A204.1 (cell line): ENCODE data around the gene COL8A1.

Source experiments
- FAIRE-seq: peaks from 2 replicates; lab custom pipeline; 2012; peaks lifted over from hg19 to GRCh38; lab: Jason Lieb, UNC

COL8A1 gene

GRCh38 chr3:99674086-99674789 is 35.8 kb downstream of the COL8A1 start:
- no peak for FAIRE-seq

- no peak for FAIRE-seq
Observed at GRCh38 chr3:99678023-99678422, 39.6 kb downstream of the COL8A1 start.

- FAIRE-seq = no peak
Observed at GRCh38 chr3:99678896-99679295, 40.5 kb downstream of the COL8A1 start.

GRCh38 chr3:99681512-99681911 is 43.1 kb downstream of the COL8A1 start:
- no peak for FAIRE-seq

- no peak for FAIRE-seq
Observed at GRCh38 chr3:99681976-99682375, 43.6 kb downstream of the COL8A1 start.

- no peak for FAIRE-seq
Observed at GRCh38 chr3:99683465-99683864, 45.1 kb downstream of the COL8A1 start.

- FAIRE-seq = no peak
Observed at GRCh38 chr3:99683876-99684275, 45.5 kb downstream of the COL8A1 start.

GRCh38 chr3:99684644-99685043 is 46.2 kb downstream of the COL8A1 start:
- no peak for FAIRE-seq

- FAIRE-seq = no peak
Observed at GRCh38 chr3:99686469-99686868, 48.1 kb downstream of the COL8A1 start.

GRCh38 chr3:99686955-99687612 is 48.7 kb downstream of the COL8A1 start:
- FAIRE-seq = peak; percentile 47

- FAIRE-seq = no peak
Observed at GRCh38 chr3:99690761-99691369, 52.5 kb downstream of the COL8A1 start.

- FAIRE-seq = peak; percentile 35
Observed at GRCh38 chr3:99693636-99694035, 55.2 kb downstream of the COL8A1 start.

GRCh38 chr3:99696497-99696896 is 58.1 kb downstream of the COL8A1 start:
- FAIRE-seq = no peak

GRCh38 chr3:99697250-99697649 is 58.9 kb downstream of the COL8A1 start:
- FAIRE-seq = no peak

- FAIRE-seq = no peak
Observed at GRCh38 chr3:99698932-99699331, 60.5 kb downstream of the COL8A1 start.

GRCh38 chr3:99699841-99700240 is 61.4 kb downstream of the COL8A1 start:
- no peak for FAIRE-seq

- FAIRE-seq = no peak
Observed at GRCh38 chr3:99700631-99701268, 62.4 kb downstream of the COL8A1 start.

GRCh38 chr3:99702953-99703943 is 64.9 kb downstream of the COL8A1 start:
- no peak for FAIRE-seq

- FAIRE-seq = no peak
Observed at GRCh38 chr3:99704417-99704816, 66.0 kb downstream of the COL8A1 start.

- FAIRE-seq = no peak
Observed at GRCh38 chr3:99706410-99706809, 68.0 kb downstream of the COL8A1 start.

- no peak for FAIRE-seq
Observed at GRCh38 chr3:99708207-99708745, 69.9 kb downstream of the COL8A1 start.

GRCh38 chr3:99709686-99710085 is 71.3 kb downstream of the COL8A1 start:
- FAIRE-seq = no peak
